Cardiac septum (tissue), 1 donor: ENCODE data around the gene DLX2. TPM values are rescaled to one million over a fixed set of nuclear protein-coding genes. Genes with fewer than 3 reads are reported as not detected.

ENCODE experiments used
- DNase-seq: peaks from one replicate; pipeline ENCODE4 v3.0.0-alpha.2; 2020; ENCODE audit warnings: low spot score
- intact Hi-C: fragments of 100-400 bp; cut with DNase I; formaldehyde crosslinking; loops from one replicate; pipeline ENCODE4 v1.14.0; 2022
- total RNA-seq: library from RNA; stranded (reverse); fragmentation: NEBNext Ultra II Directional; extraction: Animal tissue kit (Norgen Biotek cat#: 25700); gene quantifications from one replicate; pipeline ENCODE4 v1.2.1, GENCODE V29; 2021
- donor health status: DM: no; HTN: no; CAD: no.

Gene DLX2
- total RNA-seq, 1 donor from 2014 or later = not detected

DNA sequence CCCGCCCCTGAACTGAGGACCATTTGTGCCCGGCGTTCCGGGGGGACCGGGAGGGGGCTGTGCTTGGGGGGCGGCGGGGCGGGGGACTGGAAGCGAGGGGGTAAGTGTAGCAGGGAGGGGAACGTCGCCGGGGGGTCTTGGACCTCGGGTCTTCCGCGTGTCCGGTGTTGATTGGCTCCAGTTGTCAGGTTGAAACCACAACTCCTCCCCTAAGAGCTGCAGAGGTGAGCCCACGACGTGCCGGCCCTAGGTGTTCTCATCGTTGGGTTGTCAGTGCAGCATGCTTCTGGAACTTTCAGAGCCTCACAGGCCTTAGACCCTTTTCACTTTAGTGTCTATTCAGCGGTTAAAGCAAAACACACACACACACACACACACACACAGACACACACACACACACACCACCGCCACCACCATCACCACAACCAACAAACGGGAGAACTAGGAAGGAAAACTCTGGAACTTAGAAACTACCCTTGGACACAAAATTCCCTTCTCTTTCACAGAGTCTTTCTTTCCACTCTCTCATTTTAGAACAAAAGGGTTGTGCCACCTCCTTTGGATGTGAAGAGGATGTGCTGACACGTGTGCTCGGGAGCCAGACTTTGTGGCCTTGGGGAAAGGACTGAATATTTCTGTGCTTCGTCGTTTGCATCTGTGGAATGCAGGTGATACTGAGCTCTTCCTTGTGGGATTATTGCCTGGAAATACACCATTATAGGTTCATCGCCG is 6.7 kb upstream of the DLX2 start:
- intact Hi-C loops = loop anchor here (10.0 kb wide), 1 partner anchor 515 kb away; no protein-coding TSS in a partner anchor

GRCh38 chr2:172108587-172108930 is 5.9 kb upstream of the DLX2 start:
- no peak for DNase-seq
- intact Hi-C loops = loop anchor here (10.0 kb wide), 1 partner anchor 514 kb away; no protein-coding TSS in a partner anchor

More for the DNA sequence above, 6.7 kb upstream of the DLX2 start:
- DNase-seq = no peak

GRCh38 chr2:172107690-172108586 is 5.2 kb upstream of the DLX2 start:
- no peak for DNase-seq
- intact Hi-C loops = loop anchor here (10.0 kb wide), 1 partner anchor 513 kb away; no protein-coding TSS in a partner anchor

DNA sequence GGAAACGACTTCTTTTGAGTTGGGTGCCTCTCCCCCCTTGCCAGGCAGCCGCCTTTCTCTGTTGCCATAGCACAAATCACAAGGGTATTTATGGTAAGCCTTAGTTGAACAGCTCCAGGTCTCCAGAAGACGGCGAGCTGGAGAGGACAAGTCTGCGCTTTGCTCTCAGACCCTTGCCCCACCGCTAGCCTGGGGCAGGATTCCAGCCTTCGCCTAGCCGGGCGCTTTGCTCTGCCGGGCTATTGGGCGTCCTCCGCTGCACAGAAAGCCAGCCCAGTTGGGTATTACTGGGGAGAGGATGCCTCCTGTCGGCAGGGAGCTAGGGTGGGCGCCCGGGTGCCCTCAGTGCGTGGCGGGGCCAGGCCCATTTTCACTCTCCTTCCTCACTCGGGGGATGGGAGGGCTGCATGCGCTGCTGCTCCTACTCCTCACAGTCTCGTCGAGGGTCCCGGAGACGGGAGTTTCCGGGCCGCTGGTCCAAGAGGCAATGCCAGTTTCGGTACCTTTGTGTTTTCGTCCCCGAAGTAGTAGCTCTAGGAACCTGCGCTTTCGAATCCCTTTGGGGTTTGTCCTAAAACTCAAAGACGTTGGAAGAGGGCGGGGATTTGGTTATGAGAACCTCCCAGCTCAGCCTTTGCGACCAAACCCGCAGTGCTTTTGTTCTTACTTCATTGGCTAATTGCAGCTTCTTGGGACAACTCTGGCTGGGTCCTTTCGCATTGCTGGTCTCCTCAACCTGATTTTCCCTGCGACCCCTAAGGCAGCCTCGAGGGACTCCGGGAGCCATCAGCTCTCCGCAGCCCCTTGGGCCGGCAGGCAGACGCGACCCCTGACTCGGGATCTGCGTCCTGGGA is 3.6 kb upstream of the DLX2 start:
- DNase-seq = no peak
- intact Hi-C loops = loop anchor here (10.0 kb wide), 1 partner anchor 512 kb away; no protein-coding TSS in a partner anchor

DNA sequence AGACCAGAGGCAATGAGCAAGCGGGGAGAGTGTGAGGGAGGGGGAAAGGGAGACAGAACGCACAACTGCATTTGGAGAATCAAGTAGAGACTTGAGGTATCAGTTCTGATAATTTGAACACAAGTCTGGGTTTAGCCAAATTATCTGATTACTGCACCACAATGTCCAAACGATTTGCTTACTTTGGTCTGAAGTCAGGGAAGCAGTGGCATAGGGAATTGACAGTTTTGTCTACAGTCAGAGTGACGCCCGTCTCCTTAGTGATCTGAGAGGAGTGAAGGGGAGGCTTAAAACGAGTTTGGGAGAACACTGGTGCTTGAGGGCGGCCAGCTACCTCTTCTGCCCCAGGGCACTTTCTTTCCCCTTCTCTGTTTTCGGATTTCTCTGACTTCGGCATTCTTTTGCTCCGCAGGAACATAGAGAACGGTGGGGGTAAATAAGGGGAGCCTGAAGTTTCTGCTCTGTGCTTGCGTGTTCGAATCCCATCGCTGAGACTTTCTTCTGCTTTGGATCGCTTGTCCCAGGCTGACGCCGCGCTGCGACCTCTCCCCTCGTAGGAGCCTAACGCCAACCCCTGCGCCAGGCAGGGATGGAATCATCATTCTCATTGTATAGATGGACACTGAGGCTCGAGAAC is 2.9 kb upstream of the DLX2 start:
- intact Hi-C loops = loop anchor here (10.0 kb wide), 1 partner anchor 511 kb away; no protein-coding TSS in a partner anchor
- no peak for DNase-seq

- peak; percentile 91 for DNase-seq
- intact Hi-C loops = loop anchor here (5.0 to 10.0 kb wide), 3 partner anchors 291 to 509 kb away; no protein-coding TSS in a partner anchor
Measured at GRCh38 chr2:172103471-172104272, 972 bp upstream of the DLX2 start.

GRCh38 chr2:172101821-172102390 is 794 bp downstream of the DLX2 start:
- no peak for DNase-seq
- intact Hi-C loops = loop anchor here (5.0 to 10.0 kb wide), 3 partner anchors 290 to 507 kb away; no protein-coding TSS in a partner anchor

GRCh38 chr2:172100935-172101820 is 1.5 kb downstream of the DLX2 start:
- intact Hi-C loops = loop anchor here (5.0 to 10.0 kb wide), 3 partner anchors 289 to 506 kb away; no protein-coding TSS in a partner anchor

GRCh38 chr2:172100080-172100934 is 2.4 kb downstream of the DLX2 start:
- intact Hi-C loops = loop anchor here (5.0 to 10.0 kb wide), 3 partner anchors 288 to 506 kb away; no protein-coding TSS in a partner anchor
- no peak for DNase-seq

More at GRCh38 chr2:172100935-172101820, 1.5 kb downstream of the DLX2 start:
- no peak for DNase-seq

- intact Hi-C loops = loop anchor here (5.0 to 10.0 kb wide), 3 partner anchors 287 to 505 kb away; no protein-coding TSS in a partner anchor
- DNase-seq = no peak
Measured at GRCh38 chr2:172099472-172100079, 3.1 kb downstream of the DLX2 start.

DNA sequence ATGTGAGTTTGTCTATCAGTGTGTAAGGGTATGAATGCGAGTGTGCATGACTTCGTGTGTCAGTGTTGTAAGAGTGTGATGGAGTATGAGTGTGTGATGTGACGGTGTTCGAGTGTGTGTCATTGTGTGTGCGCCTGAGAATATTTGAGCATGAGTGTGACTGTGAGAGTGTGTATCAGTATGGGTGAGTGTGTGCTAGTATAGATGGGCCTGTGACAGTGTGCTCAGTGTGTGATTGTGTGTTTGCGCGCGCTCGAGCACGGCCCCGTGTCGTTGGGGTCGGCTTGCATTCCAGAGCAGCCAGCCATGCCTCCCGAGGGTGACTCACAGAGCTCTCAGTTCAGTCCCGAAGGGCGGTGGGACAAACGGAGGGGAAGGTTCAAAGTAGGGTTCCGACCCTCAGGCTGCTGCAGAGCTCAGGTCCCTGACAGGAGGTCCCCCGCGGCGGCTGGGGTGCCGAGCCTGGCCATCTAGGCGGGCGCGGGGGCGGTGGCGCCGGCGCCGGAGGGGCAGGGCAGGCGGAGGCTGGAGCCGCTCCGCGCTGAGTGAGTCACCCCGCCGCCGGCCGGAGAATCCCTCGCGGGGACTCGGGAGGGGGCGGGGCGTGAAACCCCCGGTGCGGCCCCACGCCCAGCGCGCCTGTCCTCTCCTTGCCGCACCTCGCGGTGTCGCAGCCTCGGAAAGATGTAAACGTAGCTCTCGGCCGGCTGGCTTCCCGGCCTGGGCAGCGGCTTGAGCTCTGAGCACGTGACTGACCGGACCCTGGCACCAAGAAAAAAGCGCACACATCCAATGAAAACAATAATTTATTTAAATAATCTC is 3.8 kb downstream of the DLX2 start:
- no peak for DNase-seq
- intact Hi-C loops = no loop called here

GRCh38 chr2:172098287-172098649 is 4.4 kb downstream of the DLX2 start:
- no peak for DNase-seq
- intact Hi-C loops = no loop called here

- DNase-seq = no peak
- intact Hi-C loops = no loop called here
Measured at GRCh38 chr2:172097557-172098131, 5.1 kb downstream of the DLX2 start.
